ENCODE measurements around the gene VPS72.

The VPS72 gene

GRCh38 chr1:151158751-151159251 is 31.2 kb downstream of the VPS72 start:
- TF ChIP-seq CTCF (IDR thresholded peaks at IDR 0.05; ENCODE audit: borderline replicate concordance, control extremely low read depth, extremely low read depth, insufficient read depth, missing control alignments): no peak
- in situ Hi-C loops (cut with MboI; ENCODE audit: low sequenced_read_pairs, unreplicated experiment): loop anchor here (10.0 kb wide), 1 partner anchor 64 kb away; no protein-coding TSS in a partner anchor
- DNase-seq (ENCODE audit: low spot score): no peak

DNA sequence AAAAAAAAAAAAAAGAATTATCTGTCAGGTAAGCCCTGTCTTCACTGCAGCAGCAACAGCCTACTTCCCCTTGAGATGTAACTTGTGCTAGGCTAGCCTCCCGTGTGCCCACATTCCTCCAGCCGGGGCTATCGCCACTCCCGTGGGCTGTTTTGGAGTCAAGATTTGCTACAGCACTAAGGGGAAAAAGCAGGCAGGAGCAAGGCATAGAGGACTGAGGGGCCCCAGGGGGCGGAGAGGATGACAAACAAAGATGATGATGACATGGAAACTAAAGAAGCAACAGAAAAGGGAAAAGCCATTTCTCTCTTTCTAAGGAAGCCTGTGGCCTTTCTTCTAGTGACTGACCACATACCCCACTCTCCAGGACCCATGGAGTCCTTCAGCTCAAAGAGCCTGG is 31.7 kb downstream of the VPS72 start:
- in situ Hi-C loops (cut with MboI; ENCODE audit: low sequenced_read_pairs, unreplicated experiment): loop anchor here (10.0 kb wide), 1 partner anchor 64 kb away; no protein-coding TSS in a partner anchor
- no peak for DNase-seq (ENCODE audit: low spot score)
- no peak for TF ChIP-seq CTCF (IDR thresholded peaks at IDR 0.05; ENCODE audit: borderline replicate concordance, control extremely low read depth, extremely low read depth, insufficient read depth, missing control alignments)

GRCh38 chr1:151157067-151157531 is 32.9 kb downstream of the VPS72 start:
- DNase-seq (ENCODE audit: low spot score): no peak
- no peak for TF ChIP-seq CTCF (IDR thresholded peaks at IDR 0.05; ENCODE audit: borderline replicate concordance, control extremely low read depth, extremely low read depth, insufficient read depth, missing control alignments)
- in situ Hi-C loops (cut with MboI; ENCODE audit: low sequenced_read_pairs, unreplicated experiment): loop anchor here (10.0 kb wide), 1 partner anchor 62 kb away; no protein-coding TSS in a partner anchor

DNA sequence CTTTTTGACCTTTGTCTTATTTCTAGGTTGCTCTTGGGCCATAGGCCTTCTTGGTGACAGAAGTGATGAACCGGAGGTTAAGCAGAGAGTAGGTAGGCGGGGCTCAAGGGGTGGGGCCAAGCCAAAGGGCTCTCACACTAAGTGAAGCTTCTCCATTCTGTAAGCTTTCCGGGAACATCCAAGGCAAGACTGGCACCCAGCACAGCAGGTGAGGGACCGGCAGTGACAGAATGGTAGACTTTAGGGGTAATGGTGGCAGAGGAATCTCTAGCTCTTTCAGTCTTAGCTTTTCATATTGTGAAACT is 33.5 kb downstream of the VPS72 start, which contains the start of gene TNFAIP8L2:
Gene TNFAIP8L2, plus strand, starts transcription at position 135 of the 305 bp plus-strand sequence. CDS start 2,049 bp downstream, outside the sequence.
- peak; percentile 69 for DNase-seq (ENCODE audit: low spot score)
- in situ Hi-C loops (cut with MboI; ENCODE audit: low sequenced_read_pairs, unreplicated experiment): loop anchor here (10.0 kb wide), 1 partner anchor 62 kb away; no protein-coding TSS in a partner anchor
- TF ChIP-seq CTCF (IDR thresholded peaks at IDR 0.05; ENCODE audit: borderline replicate concordance, control extremely low read depth, extremely low read depth, insufficient read depth, missing control alignments): no peak

- in situ Hi-C loops (cut with MboI; ENCODE audit: low sequenced_read_pairs, unreplicated experiment): no loop called here
- DNase-seq (ENCODE audit: low spot score): no peak
- no peak for TF ChIP-seq CTCF (IDR thresholded peaks at IDR 0.05; ENCODE audit: borderline replicate concordance, control extremely low read depth, extremely low read depth, insufficient read depth, missing control alignments)
Measured at GRCh38 chr1:151147665-151148064, 42.3 kb downstream of the VPS72 start.

GRCh38 chr1:151147132-151147503 is 42.9 kb downstream of the VPS72 start:
- no peak for DNase-seq (ENCODE audit: low spot score)
- TF ChIP-seq CTCF (IDR thresholded peaks at IDR 0.05; ENCODE audit: borderline replicate concordance, control extremely low read depth, extremely low read depth, insufficient read depth, missing control alignments): no peak
- in situ Hi-C loops (cut with MboI; ENCODE audit: low sequenced_read_pairs, unreplicated experiment): no loop called here
